DND-41 (cell line): ENCODE measurements around the gene SPRR2G.

Experiments used
- EZH2 ChIP-seq: IDR thresholded peaks from 3 replicates; pipeline ENCODE4 v1.6.1; 2012; ENCODE audit warnings: borderline replicate concordance, low read depth, mild to moderate bottlenecking, moderate library complexity, low read length, inconsistent platforms; ENCODE audit not compliant: severe bottlenecking
- TF ChIP-seq, protein P1 (sequence below): IDR thresholded peaks from 2 replicates; pipeline ENCODE4 v1.5.1; 2012; ENCODE audit warnings: borderline replicate concordance, low read length, moderate library complexity, mild to moderate bottlenecking; ENCODE audit not compliant: poor library complexity, severe bottlenecking; ENCODE audit errors: extremely low read depth

DNA sequence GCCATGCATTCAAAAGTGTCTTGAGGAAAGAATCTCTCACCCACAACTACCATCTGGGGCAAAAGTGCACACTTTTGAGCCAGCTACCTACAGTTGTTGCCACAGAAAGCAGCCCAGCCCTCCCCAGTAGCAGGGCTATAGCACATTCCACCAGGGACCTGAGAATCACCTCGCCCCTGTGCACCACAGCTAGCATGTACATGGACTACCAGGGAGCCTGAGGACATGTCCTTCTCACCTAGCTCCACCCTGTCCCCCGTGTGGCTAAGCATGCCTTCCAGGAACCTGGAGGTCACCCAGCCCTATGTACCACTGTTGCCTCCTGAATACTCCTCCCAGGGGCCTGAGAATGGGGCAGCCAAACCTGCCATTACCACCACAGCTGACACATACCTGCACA, 16.9 kb downstream of the SPRR2G start:
- TF ChIP-seq, protein P1, sequence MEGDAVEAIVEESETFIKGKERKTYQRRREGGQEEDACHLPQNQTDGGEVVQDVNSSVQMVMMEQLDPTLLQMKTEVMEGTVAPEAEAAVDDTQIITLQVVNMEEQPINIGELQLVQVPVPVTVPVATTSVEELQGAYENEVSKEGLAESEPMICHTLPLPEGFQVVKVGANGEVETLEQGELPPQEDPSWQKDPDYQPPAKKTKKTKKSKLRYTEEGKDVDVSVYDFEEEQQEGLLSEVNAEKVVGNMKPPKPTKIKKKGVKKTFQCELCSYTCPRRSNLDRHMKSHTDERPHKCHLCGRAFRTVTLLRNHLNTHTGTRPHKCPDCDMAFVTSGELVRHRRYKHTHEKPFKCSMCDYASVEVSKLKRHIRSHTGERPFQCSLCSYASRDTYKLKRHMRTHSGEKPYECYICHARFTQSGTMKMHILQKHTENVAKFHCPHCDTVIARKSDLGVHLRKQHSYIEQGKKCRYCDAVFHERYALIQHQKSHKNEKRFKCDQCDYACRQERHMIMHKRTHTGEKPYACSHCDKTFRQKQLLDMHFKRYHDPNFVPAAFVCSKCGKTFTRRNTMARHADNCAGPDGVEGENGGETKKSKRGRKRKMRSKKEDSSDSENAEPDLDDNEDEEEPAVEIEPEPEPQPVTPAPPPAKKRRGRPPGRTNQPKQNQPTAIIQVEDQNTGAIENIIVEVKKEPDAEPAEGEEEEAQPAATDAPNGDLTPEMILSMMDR: no peak
- TF ChIP-seq EZH2: no peak
